GM21381 (cell line): ENCODE measurements around the gene MST1.

Source experiments
- ATAC-seq: cut with Tn5 transposase; IDR thresholded peaks from one replicate; pipeline ENCODE4 v1.9.1; 2021; ENCODE audit warnings: mild to moderate bottlenecking, moderate library complexity; ENCODE audit not compliant: unreplicated experiment

The MST1 gene

DNA sequence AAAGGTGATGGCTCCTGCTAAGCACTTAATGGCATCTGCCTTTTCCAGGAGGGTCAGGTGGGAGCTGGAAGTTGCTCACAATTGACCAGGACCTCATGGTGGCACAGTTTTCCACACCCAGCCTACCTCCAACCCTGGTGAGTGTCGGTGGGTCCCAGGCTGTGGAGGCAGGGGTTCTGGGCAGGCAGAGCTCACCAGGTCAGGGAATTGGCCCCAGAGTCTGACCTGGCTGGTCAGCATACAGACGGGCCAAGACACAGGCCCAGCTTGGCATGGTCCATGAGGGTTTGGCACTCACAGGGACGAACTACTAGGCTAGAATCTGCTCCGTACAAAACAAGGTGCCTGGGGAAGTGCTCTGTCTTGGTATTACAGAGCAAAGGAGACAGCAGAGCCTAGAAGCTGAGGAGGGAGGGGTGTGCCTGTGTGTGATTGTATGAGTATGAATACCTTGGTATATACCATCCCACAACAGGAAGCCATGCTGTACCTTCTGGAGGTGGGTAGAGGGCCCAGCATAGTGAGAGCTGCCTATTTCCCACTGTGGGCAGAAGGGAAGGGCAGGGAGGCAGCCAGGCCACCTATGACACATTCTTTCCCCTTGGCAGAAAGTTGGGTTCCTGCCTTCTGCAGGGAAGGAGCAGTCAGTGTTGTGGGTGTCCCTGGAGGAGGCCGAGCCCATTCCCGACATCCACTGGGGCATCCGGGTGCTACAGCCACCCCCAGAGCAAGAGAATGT lies 8.6 kb downstream of the MST1 start:
- ATAC-seq, result no peak

DNA sequence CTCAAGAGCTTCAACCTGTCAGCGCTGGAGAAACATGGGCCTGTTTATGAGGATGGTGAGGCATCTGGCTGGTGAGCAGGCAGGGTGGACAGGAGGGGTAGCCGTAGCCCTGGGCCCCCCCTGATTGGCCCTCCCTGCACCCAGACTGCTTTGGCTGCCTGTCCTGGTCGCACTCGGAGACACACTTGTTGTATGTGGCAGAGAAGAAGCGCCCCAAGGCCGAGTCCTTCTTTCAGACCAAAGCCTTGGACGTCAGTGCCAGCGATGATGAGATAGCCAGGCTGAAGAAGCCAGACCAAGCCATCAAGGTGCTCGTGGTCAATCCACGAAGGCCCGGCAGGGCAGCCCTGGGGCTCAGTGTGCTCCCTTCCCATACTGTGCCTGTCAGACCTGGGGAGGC lies 13.4 kb downstream of the MST1 start:
- no peak for ATAC-seq

DNA sequence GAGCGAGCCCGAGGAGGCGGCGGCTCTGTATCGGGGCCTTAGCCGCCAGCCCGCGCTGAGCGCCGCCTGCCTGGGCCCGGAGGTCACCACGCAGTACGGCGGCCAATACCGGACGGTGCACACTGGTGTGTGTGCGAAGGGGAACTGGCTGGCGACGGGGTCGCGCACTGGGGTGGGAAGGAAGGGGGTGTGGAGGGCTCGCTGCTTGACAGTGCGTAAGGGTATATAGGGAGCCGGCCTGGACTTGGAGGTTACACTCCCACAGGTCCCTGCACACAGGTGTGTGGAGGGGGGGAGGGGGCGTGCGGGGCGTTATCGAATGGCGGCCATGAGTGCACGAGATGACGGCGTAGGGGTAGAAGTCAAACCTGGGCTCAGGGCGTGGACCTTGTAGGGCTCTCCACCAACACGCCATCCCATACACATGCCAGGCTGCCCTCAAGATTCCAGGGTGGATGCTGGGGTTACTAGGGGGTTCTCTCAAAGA lies 14.7 kb downstream of the MST1 start:
- peak; percentile 22 for ATAC-seq

GRCh38 chr3:49673715-49674496 lies 15.4 kb downstream of the MST1 start, which contains the start of gene APEH:
Gene APEH, plus strand, starts transcription at chr3:49674351. Its CDS starts 51 bp downstream, at chr3:49674402.
- peak; percentile 73 for ATAC-seq

DNA sequence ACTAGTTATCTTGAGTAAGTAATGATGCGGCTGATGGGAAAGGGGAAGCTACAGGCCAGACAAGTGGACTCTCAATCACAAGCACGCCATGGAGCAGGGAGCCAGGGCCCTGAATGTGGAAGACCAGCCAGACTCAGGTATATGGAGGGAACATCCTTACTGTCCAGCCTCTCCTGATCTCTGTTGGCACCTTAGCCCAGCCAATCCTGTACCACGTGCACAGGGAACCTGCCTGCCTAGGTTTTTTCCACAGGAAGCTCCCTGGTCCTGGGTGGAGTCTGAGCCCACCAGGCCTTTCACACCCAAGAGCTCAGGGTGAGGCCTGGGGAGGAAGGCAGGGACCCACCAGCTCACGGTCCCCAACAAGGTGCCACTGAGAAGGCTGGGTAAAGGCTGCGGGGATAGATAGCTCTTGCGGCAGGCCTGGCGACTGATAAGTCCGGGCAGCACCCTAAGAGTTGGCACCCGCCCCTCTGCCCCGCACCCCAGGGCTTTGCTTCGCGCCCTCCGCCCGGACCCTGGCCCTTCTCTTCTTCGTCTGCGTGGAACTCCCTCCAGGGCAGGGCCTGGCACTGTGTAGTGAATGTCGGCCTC lies 16.1 kb downstream of the MST1 start:
- ATAC-seq, result no peak

- no peak for ATAC-seq
These were observed 17.7 kb downstream of the MST1 start for GRCh38 chr3:49671291-49672288.

DNA sequence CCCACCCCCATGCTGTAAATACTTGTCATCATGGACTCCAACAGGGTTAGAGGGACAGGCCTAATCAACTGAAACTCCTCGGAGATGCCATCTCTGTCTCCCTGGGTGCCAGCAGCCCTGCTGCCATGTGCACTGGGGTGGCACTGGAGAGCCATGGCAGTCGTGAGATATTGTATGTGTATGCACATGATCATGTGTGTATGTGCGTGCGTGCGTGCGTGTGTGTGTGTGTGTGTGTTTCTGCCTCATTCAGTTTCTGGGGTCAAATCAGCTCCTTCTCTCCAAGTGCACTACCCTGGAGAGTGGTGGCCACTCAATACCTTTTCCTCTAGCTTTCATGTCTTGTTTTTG lies 18.4 kb downstream of the MST1 start:
- no peak for ATAC-seq

GRCh38 chr3:49669352-49669751 lies 19.9 kb downstream of the MST1 start:
- ATAC-seq, result no peak

GRCh38 chr3:49668861-49669260 lies 20.4 kb downstream of the MST1 start:
- ATAC-seq, result no peak

DNA sequence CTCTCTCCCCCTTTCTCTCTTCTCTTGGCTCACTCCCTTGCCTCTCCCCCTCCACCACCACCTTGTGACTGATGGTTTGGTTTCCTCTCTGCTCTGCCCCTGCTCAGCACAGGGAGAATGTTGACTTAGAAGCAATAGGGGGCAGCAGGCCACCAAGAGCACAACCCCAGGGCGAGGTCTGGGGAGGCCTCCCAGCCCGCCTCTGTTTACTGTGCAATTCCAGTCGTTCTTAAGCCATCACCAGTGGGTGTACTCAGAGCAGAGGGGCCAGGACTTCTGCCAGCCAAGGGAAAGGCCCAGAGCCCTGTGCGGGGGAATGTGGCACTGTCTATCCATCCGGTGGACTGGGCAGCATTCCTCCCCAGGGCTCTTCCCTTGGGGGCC lies 20.9 kb downstream of the MST1 start:
- ATAC-seq, result no peak

DNA sequence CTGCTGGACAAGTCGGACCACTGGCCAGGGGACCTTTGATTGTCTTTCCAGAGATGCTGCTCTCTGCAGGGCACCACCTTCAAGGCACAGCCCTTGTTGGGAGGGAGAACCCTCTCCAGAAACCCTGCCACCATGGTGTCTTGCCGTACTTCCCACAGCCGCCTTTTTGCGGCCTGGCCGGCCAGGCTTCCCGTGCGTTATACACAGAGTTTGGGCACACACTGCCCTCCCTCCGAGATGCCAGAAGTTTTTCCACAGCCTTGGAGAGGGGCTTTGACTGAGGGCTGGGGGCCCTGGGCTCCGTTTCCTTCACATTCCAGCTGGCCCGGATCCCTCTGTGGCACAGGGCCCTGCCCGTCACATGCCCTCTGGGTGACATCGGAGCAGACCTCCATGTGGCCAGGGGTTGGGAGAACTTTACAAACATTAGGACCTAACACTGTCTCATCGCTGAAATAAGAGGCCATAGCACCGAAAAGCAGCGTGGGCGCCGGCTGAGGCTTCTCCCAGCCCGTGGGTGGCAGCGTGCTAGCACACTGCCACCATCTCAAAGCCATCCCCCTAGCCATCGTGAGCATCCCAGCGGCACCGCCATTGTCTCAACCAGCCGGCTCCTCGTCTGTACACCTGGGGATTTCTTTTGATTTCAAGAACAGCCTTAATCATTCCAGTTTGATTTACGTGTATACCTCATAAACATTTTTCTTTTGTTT lies 21.4 kb downstream of the MST1 start:
- no peak for ATAC-seq

GRCh38 chr3:49666592-49666991 lies 22.7 kb downstream of the MST1 start:
- ATAC-seq, result no peak

DNA sequence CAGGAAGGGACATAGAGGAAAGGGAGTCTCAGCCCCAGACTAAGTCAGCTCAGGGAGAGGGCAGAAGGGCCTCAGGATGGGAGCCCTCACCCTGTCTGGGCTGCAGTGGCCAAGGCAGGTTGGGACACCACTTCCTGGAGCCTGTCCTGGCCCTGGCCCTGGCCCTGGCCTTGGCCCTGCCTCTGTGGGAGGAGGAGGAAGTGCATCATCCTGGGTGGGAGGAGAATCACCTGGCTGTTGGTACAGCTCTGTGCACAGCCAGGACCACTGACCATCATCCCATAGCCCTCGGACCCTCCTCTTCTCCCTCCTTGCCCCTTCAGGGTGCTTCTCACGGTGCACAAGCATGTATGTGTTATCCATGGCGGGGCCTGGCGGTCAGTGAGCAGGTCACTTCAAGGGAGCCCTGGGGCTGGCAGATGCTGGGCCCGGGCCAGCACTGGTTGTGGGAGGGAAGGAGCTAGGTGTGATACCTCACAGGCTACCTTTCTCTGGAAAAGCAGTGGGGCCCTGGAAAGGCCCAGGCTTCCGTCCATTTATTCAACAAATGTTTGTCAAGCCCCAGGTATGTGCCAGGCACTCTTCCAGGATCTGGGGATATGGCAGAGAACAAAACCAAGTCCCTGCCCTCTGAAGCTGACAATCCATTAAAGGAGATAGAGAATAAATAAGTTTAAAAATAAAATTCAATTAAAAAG lies 23.3 kb downstream of the MST1 start:
- no peak for ATAC-seq

DNA sequence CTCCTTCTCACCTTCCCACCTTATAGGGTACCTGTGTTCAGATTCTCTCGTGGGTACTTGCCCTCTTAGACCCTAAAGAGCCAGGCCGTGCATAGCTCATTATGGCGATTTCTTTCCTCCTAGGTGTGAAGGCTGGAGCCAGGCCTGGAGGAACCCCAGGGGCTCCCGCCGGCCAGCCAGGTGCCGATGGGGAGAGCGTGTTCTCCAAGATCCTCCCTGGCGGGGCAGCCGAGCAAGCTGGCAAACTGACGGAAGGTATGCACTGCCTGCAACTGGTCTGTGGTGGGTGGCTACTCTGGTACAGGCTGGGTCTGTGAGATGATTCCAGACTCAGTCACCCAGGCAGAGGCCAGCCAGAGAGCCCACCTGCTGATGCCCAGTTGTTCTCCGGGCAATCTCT lies 25.0 kb downstream of the MST1 start:
- no peak for ATAC-seq

GRCh38 chr3:49663831-49664230 lies 25.4 kb downstream of the MST1 start:
- no peak for ATAC-seq

DNA sequence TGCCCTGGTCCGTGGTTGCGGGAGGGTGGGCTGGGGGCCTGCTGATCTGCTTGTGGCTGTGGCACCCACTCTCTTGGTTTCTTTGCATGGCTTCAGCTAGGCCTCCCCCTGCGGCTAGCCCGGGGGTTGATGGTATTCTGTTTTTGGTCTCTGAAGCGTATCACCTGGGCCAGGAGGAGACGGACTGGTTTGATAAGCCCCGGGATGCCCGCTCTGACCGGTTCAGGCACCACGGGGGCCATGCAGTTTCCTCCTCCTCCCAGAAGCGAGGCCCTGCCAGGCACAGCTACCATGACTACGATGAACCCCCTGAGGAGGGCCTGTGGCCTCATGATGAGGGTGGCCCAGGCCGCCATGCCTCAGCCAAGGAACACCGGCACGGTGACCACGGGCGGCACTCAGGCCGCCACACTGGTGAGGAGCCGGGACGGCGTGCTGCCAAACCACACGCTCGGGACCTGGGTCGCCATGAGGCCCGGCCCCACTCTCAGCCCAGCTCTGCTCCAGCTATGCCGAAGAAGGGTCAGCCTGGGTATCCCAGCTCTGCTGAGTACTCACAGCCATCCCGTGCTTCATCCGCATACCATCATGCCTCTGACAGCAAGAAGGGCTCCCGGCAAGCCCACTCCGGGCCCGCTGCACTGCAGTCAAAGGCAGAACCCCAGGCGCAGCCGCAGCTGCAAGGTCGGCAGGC lies 26.4 kb downstream of the MST1 start:
- no peak for ATAC-seq

DNA sequence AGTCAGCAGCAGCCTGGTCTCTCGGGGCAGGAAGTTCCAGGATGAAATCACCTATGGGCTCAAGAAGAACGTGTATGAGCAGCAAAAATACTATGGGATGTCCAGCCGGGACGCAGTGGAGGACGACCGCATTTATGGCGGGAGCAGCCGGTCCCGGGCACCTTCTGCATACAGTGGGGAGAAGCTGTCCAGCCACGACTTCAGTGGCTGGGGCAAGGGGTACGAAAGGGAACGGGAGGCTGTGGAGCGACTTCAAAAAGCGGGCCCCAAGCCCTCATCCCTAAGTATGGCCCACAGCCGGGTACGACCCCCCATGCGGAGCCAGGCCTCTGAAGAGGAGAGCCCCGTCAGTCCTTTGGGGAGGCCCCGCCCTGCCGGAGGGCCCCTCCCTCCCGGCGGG lies 27.3 kb downstream of the MST1 start:
- ATAC-seq, result no peak

- no peak for ATAC-seq
These were observed 28.0 kb downstream of the MST1 start for GRCh38 chr3:49661281-49661680.

- no peak for ATAC-seq
These were observed 29.5 kb downstream of the MST1 start for GRCh38 chr3:49659756-49660155.
